HepG2 (cell line): Measurements from ENCODE around the gene LRBA. TPM values are rescaled to one million over a fixed set of nuclear protein-coding genes. Genes with fewer than 3 reads are reported as not detected.

Experiments
- ATAC-seq: fragments of 200-7000 bp; cut with Tn5 transposase; 3 replicates; pipeline ENCODE4 v1.9.1; 2020; ENCODE audit warnings: mild to moderate bottlenecking, moderate library complexity
- BruUV-seq: library from RNA; stranded (reverse); fragments of 400-500 nt; replicated peaks from 2 replicates; lab custom pipeline; 2021; lab: Mats Ljungman, UMichigan
- CTCF ChIA-PET: fragments of 300-600 bp; formaldehyde crosslinking; extraction: SDS; loops from one replicate; lab custom pipeline; 2021; ENCODE audit warnings: low total read pairs, inconsistent platforms, low intra/inter-chr PET ratio; lab: Yijun Ruan, JAX
- POLR2A ChIA-PET: fragments of 350-600 bp; sonication (Branson Sonifier 250); formaldehyde crosslinking; loops from one replicate; lab custom pipeline; 2020; ENCODE audit warnings: antibody characterized with exemption, inconsistent platforms; lab: Yijun Ruan, JAX
- DNase-seq: peaks from one replicate; pipeline ENCODE4 v3.0.0-alpha.2; 2015; ENCODE audit warnings: low spot score
- FAIRE-seq: peaks from 3 replicates; lab custom pipeline; 2011; peaks lifted over from hg19 to GRCh38; lab: Jason Lieb, UNC
- H2AFZ ChIP-seq: one replicate; pipeline ENCODE4 v1.6.1; 2011; ENCODE audit warnings: low read length, inconsistent platforms
- H3K27ac ChIP-seq: fragments of 300-600 bp; 3 replicates; pipeline ENCODE4 v1.8.0; 2011; ENCODE audit warnings: mixed run types, mild to moderate bottlenecking, mixed read lengths, low read length, inconsistent platforms; ENCODE audit not compliant: insufficient read depth; ENCODE audit errors: extremely low read length
- H3K27me3 ChIP-seq, 2 experiments: fragments of 200-600 bp in 1 of 2; 2 replicates in 1 of 2; 3 replicates in 1 of 2; pipeline versions ENCODE4 v1.6.0 to v1.8.0; 2011; ENCODE audit warnings: low read length in 2 of 2, mild to moderate bottlenecking in 2 of 2, moderate library complexity in 2 of 2, inconsistent platforms in 1 of 2; ENCODE audit not compliant: insufficient read depth in 2 of 2, control insufficient read depth in 1 of 2
- H3K36me3 ChIP-seq, 2 experiments: fragments of 200-600 bp in 1 of 2; replicated peaks in 1 of 2; 2 replicates in 1 of 2; 3 replicates in 1 of 2; pipeline versions ENCODE4 v1.5.1 to v1.8.0; 2011; ENCODE audit warnings: low read length in 2 of 2, inconsistent platforms in 1 of 2; ENCODE audit not compliant: insufficient read depth in 2 of 2, control insufficient read depth in 1 of 2
- H3K4me1 ChIP-seq: 2 replicates; pipeline ENCODE4 v1.5.1; 2012; ENCODE audit warnings: low read length, inconsistent platforms; ENCODE audit not compliant: insufficient read depth
- H3K4me2 ChIP-seq: 2 replicates; pipeline ENCODE4 v1.6.0; 2011; ENCODE audit warnings: low read depth, low read length, inconsistent platforms
- H3K4me3 ChIP-seq, 3 experiments: fragments of 200-600 bp in 1 of 3; sonication (generic), shearing (Covaris generic) in 1 of 3; replicated peaks in 1 of 3; 2 replicates each; pipeline ENCODE4 v1.5.1; 2011 to 2016; ENCODE audit warnings: low read length in 3 of 3, inconsistent platforms in 2 of 3, low read depth in 2 of 3, mild to moderate bottlenecking in 2 of 3, control low read depth in 1 of 3, mixed read lengths in 1 of 3; ENCODE audit not compliant: insufficient read depth in 1 of 3
- H3K79me2 ChIP-seq: one replicate; pipeline ENCODE4 v1.6.1; 2011; ENCODE audit warnings: low read length, inconsistent platforms; ENCODE audit not compliant: insufficient read depth
- H3K9ac ChIP-seq: 2 replicates; pipeline ENCODE4 v1.6.0; 2011; ENCODE audit warnings: mild to moderate bottlenecking, low read depth, low read length, inconsistent platforms; ENCODE audit not compliant: insufficient read depth
- H3K9me3 ChIP-seq: 2 replicates; pipeline ENCODE4 v1.5.1; 2012; ENCODE audit warnings: mild to moderate bottlenecking, low read length
- H4K20me1 ChIP-seq: 2 replicates; pipeline ENCODE4 v1.6.0; 2011; ENCODE audit warnings: inconsistent platforms, mild to moderate bottlenecking, low read length, moderate library complexity; ENCODE audit not compliant: insufficient read depth
- AKNA ChIP-seq: sonication (generic); formaldehyde crosslinking; IDR thresholded peaks from 2 replicates; pipeline ENCODE4 v1.4.0; 2020; ENCODE audit warnings: missing genetic modification reagents, borderline replicate concordance
- ERF ChIP-seq: IDR thresholded peaks from 2 replicates; pipeline ENCODE4 v1.6.1; 2018; ENCODE audit warnings: missing biosample characterization, missing genetic modification reagents
- GATAD1 ChIP-seq: IDR thresholded peaks from 2 replicates; pipeline ENCODE4 v1.6.1; 2016; ENCODE audit warnings: missing genetic modification reagents, missing compliant biosample characterization
- KAT7 ChIP-seq: IDR thresholded peaks from 2 replicates; pipeline ENCODE4 v1.6.1; 2018; ENCODE audit warnings: borderline replicate concordance, missing compliant biosample characterization
- KAT8 ChIP-seq: IDR thresholded peaks from 2 replicates; pipeline ENCODE4 v1.6.1; 2016; ENCODE audit warnings: missing genetic modification reagents, missing compliant biosample characterization
- REL ChIP-seq: sonication (generic); formaldehyde crosslinking; conservative IDR thresholded peaks from 2 replicates; pipeline ENCODE4 v1.8.0; 2022; ENCODE audit warnings: mild to moderate bottlenecking, missing genetic modification reagents, moderate library complexity
- RFXAP ChIP-seq: sonication (generic); formaldehyde crosslinking; IDR thresholded peaks from 2 replicates; pipeline ENCODE4 v1.4.0; 2020; ENCODE audit warnings: missing genetic modification reagents, borderline replicate concordance
- SNAI1 ChIP-seq: sonication (generic); formaldehyde crosslinking; IDR thresholded peaks from 2 replicates; pipeline ENCODE4 v1.5.0; 2020; ENCODE audit warnings: mild to moderate bottlenecking, missing genetic modification reagents, borderline replicate concordance
- SRF ChIP-seq: IDR thresholded peaks from 2 replicates; pipeline ENCODE4 v1.6.1; 2011; ENCODE audit warnings: mild to moderate bottlenecking, low read depth, low read length, moderate library complexity
- STAT6 ChIP-seq: sonication (generic); formaldehyde crosslinking; IDR thresholded peaks from 2 replicates; pipeline ENCODE4 v1.4.0; 2020; ENCODE audit warnings: missing genetic modification reagents, mild to moderate bottlenecking, borderline replicate concordance
- TIGD3 ChIP-seq: sonication (generic); formaldehyde crosslinking; IDR thresholded peaks from 2 replicates; pipeline ENCODE4 v1.5.1; 2020; ENCODE audit warnings: mild to moderate bottlenecking, missing genetic modification reagents, borderline replicate concordance
- ZFYVE20 ChIP-seq: sonication (generic); formaldehyde crosslinking; IDR thresholded peaks from 2 replicates; pipeline ENCODE4 v1.8.0; 2023; ENCODE audit warnings: low read depth, mild to moderate bottlenecking, moderate library complexity, missing genetic modification reagents, borderline replicate concordance
- ZNF558 ChIP-seq: sonication (generic); formaldehyde crosslinking; IDR thresholded peaks from 2 replicates; pipeline ENCODE4 v1.9.0; 2022; ENCODE audit warnings: mild to moderate bottlenecking, missing genetic modification reagents, borderline replicate concordance
- ZNF562 ChIP-seq: sonication (generic); formaldehyde crosslinking; IDR thresholded peaks from 2 replicates; pipeline ENCODE4 v1.8.0; 2022; ENCODE audit warnings: missing genetic modification reagents, borderline replicate concordance
- ZNF563 ChIP-seq: sonication (generic); formaldehyde crosslinking; IDR thresholded peaks from 2 replicates; pipeline ENCODE4 v1.8.0; 2022; ENCODE audit warnings: mild to moderate bottlenecking, moderate library complexity, missing genetic modification reagents
- ZNF878 ChIP-seq: sonication (generic); formaldehyde crosslinking; IDR thresholded peaks from 2 replicates; pipeline ENCODE4 v1.8.1; 2023; ENCODE audit warnings: mild to moderate bottlenecking, missing genetic modification reagents, moderate library complexity
- WGBS: methylation state at CpG from one replicate; pipeline ENCODE4 v1.1.6; 2017; ENCODE audit warnings: low lambda C conversion rate; 5-methylcytosine and 5-hydroxymethylcytosine counted together
- in situ Hi-C: cut with HindIII; loops from 2 replicates; pipeline ENCODE4 v1.10.0; 2017; ENCODE audit warnings: low pct_unique_long_range_greater_than_20kb; ENCODE audit not compliant: extremely low pct_ligation_motif_present
- intact Hi-C: fragments of 100-400 bp; cut with micrococcal nuclease; formaldehyde crosslinking; loops from one replicate; pipeline ENCODE4 v1.10.0; 2022; ENCODE audit not compliant: unreplicated experiment
- polyA plus RNA-seq, 8 experiments: library from polyadenylated mRNA; depleted of rRNA in 3 of 8; stranded (reverse) in 7 of 8; unstranded in 1 of 8; fragments of >200 nt; fragmentation: Illumina TruSeq in 4 of 8; extraction: Trizol in 4 of 8; gene quantifications; 2 replicates each; pipeline versions ENCODE4 v1.2.1 to v1.2.3, GENCODE V29; 2011 to 2016; ENCODE audit warnings: low read depth in 4 of 8, missing spikeins in 1 of 8, mixed read lengths in 1 of 8; ENCODE audit not compliant: insufficient read depth in 1 of 8
- total RNA-seq, 5 experiments: library from RNA; depleted of rRNA; stranded (reverse); fragments of >200 nt; fragmentation: Illumina TruSeq; extraction: Trizol; gene quantifications; 2 replicates each; pipeline ENCODE4 v1.2.3, GENCODE V29; 2016; ENCODE audit warnings: low read depth in 1 of 5

Gene LRBA
- total and polyA plus RNA-seq, 2 of the 13 experiments (the other 11 are each of a cell fraction or from before 2014, with no cell fraction given) = 21.0 to 37.2 TPM

- FAIRE-seq (no peak), DNase-seq (no peak), ATAC-seq (no peak)
- no peaks in the 10 kb centered on the region for H4K20me1 ChIP-seq
- no peaks in the 10 kb centered on the region for H3K27me3 ChIP-seq
- H3K4me2 ChIP-seq = no peak overlapping the region
- H3K79me2 ChIP-seq = no peaks in the 10 kb centered on the region
- no peaks in the 10 kb centered on the region for H3K9me3 ChIP-seq
- peaks cover 0 to 2% of the 10 kb centered on the region in 2 experiments; a peak in 1 of 5 replicates for H3K36me3 ChIP-seq
- ChIA-PET POLR2A (no interaction called here), CTCF (no interaction called here)
- H3K27ac ChIP-seq = no peak overlapping the region
- H3K4me3 ChIP-seq = no peak overlapping the region
- BruUV-seq = no TSS peak
- 81% methylated on average over 2 of the region's 2 CpGs for WGBS
- no peak overlapping the region for H3K9ac ChIP-seq
- no peak overlapping the region for H2AFZ ChIP-seq
- TF ChIP-seq ZNF563 (CRISPR knock-in tag) (no peak), REL (CRISPR knock-in tag) (no peak), GATAD1 (CRISPR knock-in tag) (no peak), RFXAP (CRISPR knock-in tag) (no peak), KAT7 (CRISPR knock-in tag) (no peak), SRF (no peak), ZNF878 (CRISPR knock-in tag) (no peak), ZFYVE20 (CRISPR knock-in tag) (no peak), ZNF562 (no peak), ERF (no peak), KAT8 (no peak), ZNF558 (CRISPR knock-in tag) (no peak), STAT6 (CRISPR knock-in tag) (no peak), TIGD3 (no peak), AKNA (CRISPR knock-in tag) (no peak), SNAI1 (CRISPR knock-in tag) (no peak)
- in situ Hi-C loops = no loop called here
- H3K4me1 ChIP-seq = no peaks in the 10 kb centered on the region
- intact Hi-C loops = no loop called here
These were observed 696.6 kb downstream of the LRBA start for GRCh38 chr4:150318527-150318926.
